NAMALWA (cell line): ENCODE results near the gene CCL22.
"Not testable (repeated sequence)": the region's sequence is repeated elsewhere in the genome, so short reads cannot be mapped to it uniquely, and the experiment has no call there.

Experiments
- DNase-seq: peaks from one replicate; pipeline ENCODE4 v3.0.0-alpha.2; 2015; ENCODE audit warnings: low spot score

Gene CCL22, protein sequence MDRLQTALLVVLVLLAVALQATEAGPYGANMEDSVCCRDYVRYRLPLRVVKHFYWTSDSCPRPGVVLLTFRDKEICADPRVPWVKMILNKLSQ

DNA sequence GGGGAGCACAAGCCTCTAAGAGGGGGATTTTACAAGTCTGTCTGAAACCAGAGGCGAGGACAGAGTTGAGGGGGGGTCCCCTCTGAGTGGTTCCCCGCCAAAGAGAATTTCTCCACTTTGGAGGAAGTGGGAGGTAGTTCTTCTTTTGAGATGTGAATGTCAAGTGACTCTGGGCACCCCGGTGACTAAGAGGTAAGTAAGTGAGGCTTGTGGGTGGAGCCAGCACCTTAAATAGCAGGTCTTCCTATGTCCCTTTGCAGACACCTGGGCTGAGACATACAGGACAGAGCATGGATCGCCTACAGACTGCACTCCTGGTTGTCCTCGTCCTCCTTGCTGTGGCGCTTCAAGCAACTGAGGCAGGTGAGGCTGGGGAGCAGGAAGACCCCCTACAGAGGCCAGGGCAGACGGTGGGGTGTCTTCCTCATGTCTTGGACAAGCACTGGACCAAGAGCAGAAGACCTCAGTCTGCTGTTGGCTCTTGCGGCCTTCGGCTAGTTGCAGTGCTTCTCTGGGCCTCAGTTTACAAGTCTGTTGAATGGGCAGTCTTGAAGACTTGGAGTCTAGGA, at the start of gene CCL22:
Gene CCL22 (plus strand): TSS at position 257 of the 569 bp plus-strand sequence. CDS start 34 bp downstream, at position 291.
- no peak for DNase-seq

DNA sequence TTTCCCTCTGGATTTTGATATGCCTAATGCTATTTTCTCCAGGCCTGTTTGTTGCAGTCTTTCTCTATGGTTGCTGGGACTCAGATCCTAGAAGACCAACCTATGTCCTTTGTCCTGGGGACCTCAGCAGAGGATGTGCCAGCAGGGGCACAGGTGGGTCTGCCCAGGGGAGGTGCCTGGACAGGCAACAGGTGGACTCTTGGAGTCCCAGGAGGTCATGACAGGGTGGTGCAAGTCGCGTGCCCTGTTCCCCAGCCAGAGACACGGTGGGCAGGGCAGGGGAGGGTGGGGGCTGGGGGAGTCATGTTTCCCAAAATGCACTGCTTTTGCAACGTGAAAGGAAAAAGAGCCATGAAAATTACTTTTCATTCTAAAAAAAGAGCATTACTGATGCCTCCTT, 47.8 kb upstream of the CCL22 start:
- DNase-seq: no peak

DNA sequence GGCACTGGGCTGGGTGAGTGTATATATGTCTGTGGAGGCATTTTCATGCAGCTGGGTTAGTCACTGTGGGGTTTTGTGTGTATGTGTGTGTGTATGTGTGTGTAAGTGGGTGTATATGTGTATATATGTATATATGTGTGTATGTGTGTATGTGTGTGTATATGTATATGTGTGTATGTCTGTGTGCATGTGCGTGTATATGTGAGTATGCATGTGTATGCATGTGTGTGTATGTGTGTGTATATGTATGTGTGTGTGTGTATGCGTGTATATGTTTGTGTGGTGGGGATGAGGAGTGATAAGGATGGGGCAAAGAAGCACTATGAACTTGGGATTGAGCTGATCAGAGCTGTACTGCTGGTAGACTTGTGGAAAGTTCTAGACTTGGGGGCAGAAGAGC, 45.1 kb upstream of the CCL22 start:
- DNase-seq: no peak

DNA sequence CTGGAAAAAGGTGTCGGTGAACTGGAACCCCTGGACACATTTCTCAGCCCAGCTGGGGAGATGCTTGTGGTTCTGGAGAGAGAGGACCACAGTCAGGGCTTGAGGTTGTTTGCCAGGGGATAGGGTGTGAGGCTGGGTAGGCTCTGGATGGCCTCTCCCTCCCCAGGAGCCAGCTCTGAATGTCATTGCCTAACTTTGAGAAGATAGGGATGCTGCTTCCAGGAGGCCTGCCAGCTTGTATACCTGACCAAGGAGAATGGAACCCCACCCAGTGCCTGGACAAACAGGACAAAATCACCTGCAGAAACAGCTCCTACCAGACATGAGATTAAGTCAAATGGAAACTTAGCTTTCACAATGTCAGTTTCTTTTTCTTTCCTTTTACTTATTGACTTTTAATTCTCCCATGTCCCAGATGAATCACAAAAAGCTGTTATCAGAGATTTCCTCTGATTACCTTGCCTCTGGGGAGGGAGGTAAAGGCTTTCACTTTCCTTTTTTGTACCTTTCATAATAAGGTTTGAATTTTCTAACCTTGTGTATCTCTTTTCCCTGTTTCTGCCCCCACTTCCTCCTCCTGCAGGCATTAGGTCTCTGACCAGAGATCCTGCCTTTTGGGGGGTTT, 44.3 kb upstream of the CCL22 start:
- no peak for DNase-seq

DNA sequence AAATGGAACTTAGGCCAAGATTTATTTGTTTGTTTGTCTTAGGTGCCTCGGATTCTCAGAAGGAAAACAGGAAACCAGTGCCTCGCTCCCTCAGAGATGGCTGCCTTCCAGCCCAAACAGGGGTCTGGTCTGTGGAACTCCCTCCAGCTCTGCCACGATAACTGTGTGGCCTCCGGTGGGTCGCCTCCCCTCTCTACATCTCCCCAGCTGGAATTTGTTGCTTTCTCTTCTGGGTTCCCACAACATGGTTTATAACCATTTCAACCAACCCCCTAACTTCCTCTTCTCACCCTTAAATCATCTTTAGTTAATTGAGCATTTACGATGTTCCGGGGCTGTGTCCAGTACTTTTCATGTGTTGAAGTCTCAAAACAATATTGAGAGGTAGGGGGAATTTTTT, 43.2 kb upstream of the CCL22 start:
- no peak for DNase-seq

DNA sequence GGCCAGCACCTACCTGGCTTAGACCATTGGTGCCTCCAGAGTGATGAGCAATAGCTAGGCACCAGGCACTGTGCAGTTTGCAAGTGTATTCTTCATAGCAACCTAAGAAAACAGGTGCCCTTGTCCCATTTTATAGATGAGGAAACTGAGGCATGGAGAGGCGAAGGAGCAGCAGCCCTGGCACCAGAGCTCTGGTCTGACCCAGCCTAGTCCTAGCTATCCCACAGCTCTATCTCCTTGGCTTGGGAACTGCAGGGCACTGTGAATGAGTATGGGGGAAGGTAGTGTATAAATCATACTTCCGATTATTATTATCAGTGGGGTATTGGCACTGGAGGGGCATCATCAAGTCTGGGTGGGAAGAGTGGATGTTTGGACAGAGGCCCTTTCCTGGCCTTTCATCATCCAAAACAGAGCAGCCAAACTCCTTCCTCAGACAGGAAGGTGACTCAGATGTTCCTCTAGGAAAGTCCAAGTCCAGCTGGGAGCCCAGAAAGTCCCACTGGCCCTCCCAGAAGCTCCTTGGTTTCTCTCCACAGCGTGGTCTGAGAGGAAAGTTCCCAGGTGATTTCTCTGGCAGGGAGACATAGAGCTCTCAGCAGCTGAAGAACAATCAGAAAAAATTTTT, 42.1 kb upstream of the CCL22 start:
- no peak for DNase-seq

DNA sequence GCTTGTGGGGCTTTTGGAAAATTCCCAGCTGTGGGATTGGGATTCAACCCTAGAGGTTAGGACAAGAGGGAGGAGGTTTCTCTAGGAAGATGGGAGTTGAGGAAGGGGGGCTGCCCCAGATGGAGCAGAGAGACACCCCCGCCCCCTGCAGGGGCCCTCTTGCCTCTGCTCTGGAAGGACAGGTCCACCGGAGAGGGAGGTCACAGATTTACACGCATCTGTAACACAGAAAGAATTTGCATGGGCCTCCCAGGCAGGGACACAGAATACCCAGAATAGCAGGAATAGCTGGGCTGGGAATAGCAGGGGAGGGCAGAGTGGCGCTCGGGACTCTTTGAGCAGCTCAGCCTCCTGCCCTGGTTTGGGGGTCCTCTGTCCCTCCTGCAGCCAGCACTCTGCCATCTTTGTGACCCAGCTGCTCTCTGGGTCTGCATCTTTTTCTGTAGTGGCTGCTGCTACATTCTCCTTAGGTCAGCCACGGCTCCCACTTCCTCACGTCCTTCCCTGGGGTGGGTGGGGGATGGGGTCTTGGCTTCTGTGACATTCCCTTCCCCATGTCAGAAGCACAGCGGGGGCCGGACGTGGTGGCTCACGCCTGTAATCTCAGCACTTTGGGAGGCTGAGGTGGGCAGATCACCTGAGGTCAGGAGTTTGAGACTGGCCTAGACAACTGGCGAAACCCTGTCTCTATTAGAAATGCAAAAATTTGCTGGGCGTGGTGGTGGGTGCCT, 40.2 kb upstream of the CCL22 start:
- DNase-seq: no peak

DNA sequence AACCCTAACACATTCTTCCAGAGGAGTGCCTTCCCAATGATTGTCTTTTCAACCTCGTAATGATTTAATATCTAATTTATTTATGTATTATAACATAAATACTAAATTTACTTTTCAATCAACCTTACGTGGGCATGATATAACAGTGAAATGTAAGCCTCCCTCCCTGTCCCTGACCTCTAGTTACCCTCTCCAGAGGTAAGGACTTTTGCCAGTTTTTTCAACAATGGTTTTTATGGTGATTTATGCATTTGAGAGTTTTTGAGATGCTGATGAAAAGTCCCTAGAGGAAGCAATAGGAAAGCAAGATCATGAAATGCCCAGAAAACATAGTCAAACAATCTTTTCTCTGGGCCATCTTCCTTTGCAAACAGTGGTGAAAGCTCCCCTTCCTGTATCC, 38.9 kb upstream of the CCL22 start:
- no peak for DNase-seq

DNA sequence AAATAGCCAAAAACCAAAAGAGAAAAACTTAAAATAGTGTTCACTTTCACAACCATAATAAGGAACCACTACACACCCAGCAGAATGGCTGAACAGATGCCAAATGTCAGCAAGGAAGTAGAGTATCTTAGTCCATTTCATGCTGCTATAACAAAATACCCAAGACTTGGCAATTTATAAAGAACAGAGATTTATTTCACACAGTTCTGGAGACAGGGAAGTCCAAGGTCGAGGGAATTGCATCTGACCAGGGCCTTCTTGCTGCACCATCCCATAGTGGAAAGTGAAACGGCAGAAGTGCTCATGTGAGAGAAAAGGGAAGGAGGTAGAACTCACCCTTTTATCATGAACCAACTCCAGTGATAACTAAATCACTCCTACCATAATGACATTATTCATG, 33.8 kb upstream of the CCL22 start:
- no peak for DNase-seq

DNA sequence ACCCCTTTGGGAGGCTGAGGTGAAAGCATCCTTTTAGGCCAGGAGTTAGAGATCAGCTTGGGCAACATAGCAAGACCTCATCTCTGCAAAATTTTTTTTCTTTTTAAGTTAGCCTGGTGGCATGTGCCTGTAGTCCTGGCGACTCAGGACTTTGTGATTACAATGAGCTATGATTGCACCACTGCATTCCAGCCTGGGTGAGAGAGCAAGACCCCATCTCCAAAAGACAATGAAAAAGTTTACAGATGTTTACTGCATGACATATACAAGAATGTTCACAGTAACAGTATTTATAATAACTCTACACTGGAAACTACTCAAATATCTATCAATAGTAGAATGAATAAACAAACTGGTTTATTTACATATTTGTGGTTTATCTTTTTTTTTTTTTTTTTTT, 33.1 kb upstream of the CCL22 start:
- DNase-seq: no peak

DNA sequence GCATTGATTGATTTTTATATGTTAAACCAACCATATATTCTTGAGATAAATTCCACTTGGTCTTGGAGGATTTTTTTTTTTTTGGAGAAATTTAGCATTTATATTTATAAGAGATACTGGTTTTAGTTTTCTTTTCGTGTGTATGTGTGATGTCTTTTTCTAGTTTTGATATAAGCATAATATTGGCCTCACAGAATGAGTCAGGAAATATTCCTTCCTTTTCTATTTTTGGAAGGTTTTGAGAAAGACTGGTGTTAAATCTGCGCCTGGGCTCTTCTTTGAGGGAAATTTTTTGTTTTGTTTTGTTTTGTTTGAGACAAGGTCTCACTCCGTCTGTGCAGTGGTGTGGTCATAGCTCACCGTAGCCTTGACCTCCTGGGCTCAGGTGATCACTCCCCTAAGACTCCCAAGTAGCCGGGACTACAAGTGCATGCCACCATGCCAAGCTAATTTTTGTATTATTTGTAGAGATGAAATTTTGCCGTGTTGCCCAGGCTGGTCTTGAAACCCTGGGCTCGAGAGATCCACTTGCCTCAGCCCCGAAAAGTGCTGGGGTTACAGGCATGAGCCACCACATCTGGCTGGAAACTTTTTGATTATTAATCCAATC, 28.8 kb upstream of the CCL22 start:
- DNase-seq: no peak

DNA sequence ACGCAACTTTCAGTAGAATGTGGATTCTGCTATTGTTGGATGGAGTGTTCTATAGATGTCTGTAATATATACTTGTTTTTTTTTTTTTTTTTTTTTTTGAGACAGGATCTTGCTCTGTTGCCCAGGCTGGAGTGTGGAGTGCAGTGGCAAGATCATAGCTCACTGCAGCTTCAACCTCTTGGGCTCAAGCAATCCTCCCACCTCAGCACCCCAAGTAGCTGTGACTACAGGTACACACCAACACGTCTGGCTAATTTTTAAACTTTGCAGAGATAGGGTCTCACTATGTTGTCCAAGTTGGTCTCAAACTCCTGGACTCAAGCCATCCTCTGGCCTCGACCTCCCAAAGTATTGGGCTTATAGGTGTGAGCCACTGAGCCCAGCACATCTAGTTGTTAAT, 27.2 kb upstream of the CCL22 start:
- DNase-seq: no peak

DNA sequence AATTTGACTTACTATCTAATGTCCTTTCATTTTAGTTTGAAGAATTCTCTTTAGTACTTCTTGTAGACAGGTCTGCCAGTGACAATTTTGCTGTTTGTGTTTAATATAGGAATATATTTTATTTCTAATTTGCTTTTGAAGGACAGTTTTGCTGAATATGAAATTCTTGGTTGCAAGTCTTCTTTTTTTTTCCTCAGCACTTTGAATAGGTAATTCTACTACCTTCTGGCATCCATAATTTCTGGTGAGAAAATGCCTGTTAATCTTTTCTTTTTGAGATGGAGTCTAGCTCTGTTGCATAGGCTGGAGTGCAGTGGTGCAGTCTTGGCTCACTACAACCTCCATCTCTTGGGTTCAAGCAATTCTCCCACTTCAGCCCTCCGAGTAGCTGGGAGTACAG, 25.2 kb upstream of the CCL22 start:
- no peak for DNase-seq

DNA sequence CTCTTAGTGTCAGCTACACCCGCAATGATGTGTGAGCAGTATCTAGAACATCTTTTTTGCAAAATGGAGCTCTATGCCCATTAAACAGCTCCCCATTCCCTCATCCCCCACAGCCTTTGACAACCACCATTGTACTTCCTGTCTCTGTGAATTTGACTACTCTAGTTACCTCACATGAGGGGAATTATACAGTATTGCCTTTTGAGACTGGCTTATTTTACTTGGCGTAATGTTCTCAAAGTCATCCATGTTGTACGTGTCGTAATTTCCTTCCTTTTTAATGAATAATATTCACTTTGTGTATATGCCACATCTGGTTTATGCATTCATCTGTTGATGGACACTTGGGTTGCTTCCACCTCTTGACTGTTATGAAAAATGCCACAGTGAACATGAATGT, 23.2 kb upstream of the CCL22 start:
- no peak for DNase-seq

DNA sequence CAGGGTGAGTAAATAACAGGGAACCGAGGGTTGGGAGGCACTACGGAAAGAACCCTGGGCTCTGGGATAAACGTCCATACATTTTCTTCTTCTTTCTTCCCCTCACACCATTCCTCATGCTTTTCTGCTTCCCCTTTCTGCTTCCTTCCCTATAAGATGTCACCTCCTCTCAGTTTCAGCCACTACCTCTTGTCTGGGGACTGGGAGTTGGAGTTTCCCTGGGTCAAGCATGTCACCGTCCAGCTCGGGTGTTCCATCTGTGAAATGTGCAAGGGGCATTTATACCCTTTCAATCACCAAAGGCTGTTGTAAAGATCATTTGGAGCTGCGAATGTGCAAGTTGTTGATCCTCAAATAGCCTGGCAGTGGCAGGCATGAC, 17.5 kb upstream of the CCL22 start:
- DNase-seq: no peak

DNA sequence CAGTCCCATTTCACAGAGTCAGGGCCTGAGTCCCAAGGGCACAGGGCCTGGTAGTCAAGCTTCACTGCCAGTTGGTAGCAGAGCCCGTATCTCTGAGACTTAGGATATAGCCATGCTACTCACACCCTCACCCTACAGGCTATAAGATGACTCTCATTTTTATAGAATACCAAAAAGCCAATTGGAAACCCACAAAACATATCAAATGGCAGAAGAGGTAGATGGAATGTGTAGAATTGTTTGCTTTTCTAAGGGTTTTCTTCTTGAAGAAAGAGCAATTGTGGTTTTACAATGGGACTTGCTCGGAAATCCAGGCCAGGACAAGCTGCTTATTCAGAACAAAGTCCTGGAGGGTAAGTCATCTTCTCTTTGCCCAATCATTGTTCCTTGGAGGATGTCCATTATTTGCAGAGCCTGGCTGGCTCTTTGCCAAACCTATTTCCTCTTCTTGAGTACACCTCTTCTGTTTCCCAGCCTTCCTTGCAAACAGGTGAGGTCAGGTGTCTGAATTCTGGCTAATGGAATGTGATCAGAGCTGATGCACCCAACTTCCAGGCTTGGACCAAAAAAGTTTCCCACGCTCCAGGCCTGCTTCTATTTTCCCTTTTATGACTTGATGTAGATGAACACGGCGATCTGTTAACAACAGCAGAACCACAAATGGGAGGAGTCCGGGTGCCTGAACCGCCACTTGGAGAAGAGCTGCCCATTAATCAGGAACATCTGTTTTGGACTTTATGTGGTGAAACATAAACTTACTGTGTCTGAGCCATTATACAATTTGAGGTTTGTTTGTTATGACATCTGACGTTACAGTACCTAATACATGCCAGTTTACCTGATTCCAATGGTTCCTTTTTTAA, 16.9 kb upstream of the CCL22 start:
- no peak for DNase-seq

DNA sequence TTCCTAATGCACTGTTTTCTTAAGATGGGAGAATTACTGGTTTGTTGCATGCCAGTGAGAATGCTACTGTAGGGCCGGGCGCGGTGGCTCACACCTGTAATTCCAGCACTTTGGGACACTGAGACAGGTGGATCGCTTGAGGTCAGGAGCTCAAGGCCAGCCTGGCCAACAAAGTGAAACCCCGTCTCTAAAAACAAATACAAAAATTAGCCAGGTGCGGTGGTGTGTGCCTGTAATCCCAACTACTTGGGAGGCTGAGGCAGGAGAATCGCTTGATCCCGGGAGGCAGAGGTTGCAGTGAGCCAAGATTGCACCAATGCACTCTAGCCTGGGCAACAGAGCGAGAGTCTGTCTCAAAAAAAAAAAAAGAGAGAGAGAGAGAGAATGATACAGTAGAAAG, 16.0 kb upstream of the CCL22 start:
- not testable (repeated sequence) for DNase-seq

DNA sequence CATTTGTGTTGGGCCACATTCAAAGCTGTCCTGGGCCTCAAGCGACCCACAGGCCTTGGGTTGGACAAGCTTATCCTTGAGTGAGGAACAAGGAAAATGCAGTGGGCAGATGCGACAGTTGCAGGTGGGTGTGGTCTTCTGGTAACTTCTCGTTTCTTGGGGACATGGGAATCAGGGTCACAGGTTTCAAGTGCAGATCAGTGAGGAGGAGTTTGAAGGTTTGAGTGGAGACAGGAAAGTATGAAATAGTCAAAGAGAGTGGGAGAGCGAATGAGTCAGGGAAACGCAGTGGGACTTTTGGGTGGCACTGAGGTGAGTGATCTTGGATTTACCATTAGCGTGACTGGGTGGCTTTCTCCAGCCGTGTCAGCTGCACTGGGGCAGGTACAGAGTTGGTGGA, 15.4 kb upstream of the CCL22 start:
- DNase-seq: no peak

DNA sequence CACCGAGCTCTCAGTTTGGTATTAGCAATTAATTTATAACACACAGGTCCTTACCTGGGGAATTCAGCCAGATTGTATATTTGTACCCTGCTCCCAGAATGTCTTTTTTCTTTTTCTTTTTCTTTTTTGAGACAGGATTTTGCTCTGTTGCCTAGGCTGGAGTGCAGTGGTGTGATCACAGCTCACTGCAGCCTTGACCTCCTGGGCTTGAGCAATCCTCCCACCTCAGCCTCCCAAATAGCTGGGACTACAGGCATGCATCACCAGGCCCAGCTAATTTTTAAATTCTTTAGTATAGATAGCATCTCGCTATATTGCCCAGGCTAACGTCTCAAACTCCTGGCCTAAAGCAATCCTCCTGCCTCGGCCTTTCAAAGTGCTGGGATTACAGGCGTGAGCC, 14.5 kb upstream of the CCL22 start:
- DNase-seq: not testable (repeated sequence)

DNA sequence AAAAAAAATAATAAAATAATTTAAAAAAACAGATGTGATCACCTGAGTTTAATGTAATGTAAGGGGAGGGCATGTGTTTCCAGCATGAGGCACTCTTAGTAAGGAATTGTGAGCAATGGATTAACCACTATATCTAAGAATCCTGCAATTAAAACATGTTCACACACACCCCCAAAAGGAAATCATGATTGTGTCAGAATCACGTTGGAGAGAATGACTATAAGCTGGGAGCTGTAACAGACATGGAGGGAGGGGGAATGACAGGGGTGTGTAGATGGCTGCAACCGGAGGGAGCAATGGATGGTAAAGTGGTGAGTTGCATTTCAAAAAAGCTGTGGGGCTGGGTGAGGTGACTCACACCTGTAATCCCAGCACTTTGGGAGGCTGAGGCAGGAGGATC, 13.6 kb upstream of the CCL22 start:
- no peak for DNase-seq

DNA sequence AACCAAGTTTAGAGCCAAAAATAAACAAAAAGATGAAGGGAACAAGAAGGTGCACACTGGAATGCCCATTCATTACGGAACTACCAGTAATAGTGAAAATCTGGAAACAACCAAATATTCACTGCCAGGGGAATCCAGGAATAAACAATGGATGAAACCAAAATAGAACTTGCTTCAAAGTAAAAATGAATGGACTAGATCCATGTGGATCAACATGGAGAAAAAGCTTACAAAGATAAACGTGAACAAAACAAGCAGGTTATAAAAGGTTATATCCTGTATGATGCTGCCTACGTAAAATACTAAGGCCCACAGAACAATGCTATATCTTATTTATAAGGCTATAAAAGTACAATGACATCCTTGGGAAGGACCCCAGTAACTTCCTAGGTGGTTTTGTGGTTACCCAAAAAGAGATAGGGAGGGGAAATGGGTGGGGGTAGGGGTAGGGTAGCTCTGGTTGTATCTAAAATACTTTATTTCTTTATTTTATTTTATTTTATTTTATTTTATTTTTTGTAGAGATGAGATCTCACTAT, 12.8 kb upstream of the CCL22 start:
- no peak for DNase-seq
